Fibroblast of peridontal ligament (primary cell): ENCODE data around the gene FOSB.

Source experiments
- DNase-seq: peaks from one replicate; pipeline ENCODE4 v3.0.0-alpha.2; 2010; ENCODE audit errors: extremely low read depth

FOSB gene

GRCh38 chr19:45468159-45468651, 409 bp downstream of the FOSB start:
- DNase-seq: no peak

GRCh38 chr19:45468803-45469131, 971 bp downstream of the FOSB start:
- no peak for DNase-seq

- peak; percentile 93 for DNase-seq
These were observed 1.5 kb downstream of the FOSB start for GRCh38 chr19:45469132-45469944.

- peak; percentile 68 for DNase-seq
These were observed 2.4 kb downstream of the FOSB start for GRCh38 chr19:45469945-45470761.

- no peak for DNase-seq
These were observed 2.9 kb downstream of the FOSB start for GRCh38 chr19:45470762-45471081.

GRCh38 chr19:45471111-45471930, 3.5 kb downstream of the FOSB start:
- DNase-seq: peak; percentile 31

GRCh38 chr19:45471931-45472562, 4.3 kb downstream of the FOSB start:
- peak; percentile 41 for DNase-seq

- DNase-seq: peak; percentile 28
These were observed 5.0 kb downstream of the FOSB start for GRCh38 chr19:45472563-45473366.

GRCh38 chr19:45473367-45473681, 5.5 kb downstream of the FOSB start:
- no peak for DNase-seq

- peak; percentile 38 for DNase-seq
These were observed 6.1 kb downstream of the FOSB start for GRCh38 chr19:45473682-45474605.

- peak; percentile 48 for DNase-seq
These were observed 7.1 kb downstream of the FOSB start for GRCh38 chr19:45474606-45475521.

- peak; percentile 54 for DNase-seq
These were observed 7.9 kb downstream of the FOSB start for GRCh38 chr19:45475537-45476291.

- DNase-seq: peak; percentile 43
These were observed 8.5 kb downstream of the FOSB start for GRCh38 chr19:45476304-45476703.

- DNase-seq: no peak
These were observed 9.4 kb downstream of the FOSB start for GRCh38 chr19:45477186-45477585.

- DNase-seq: no peak
These were observed 10.1 kb downstream of the FOSB start for GRCh38 chr19:45477713-45478453.

GRCh38 chr19:45478454-45479238, 10.8 kb downstream of the FOSB start:
- DNase-seq: peak; percentile 93

- DNase-seq: no peak
These were observed 15.2 kb downstream of the FOSB start for GRCh38 chr19:45483033-45483432.
